ENCODE measurements around the gene BCL2L12. TPM values are rescaled to one million over a fixed set of nuclear protein-coding genes. Genes with fewer than 3 reads are reported as not detected.

BCL2L12 gene
- polyA plus RNA-seq, 10 donors, result 21.3 to 32.7 (median 25.3) TPM

DNA sequence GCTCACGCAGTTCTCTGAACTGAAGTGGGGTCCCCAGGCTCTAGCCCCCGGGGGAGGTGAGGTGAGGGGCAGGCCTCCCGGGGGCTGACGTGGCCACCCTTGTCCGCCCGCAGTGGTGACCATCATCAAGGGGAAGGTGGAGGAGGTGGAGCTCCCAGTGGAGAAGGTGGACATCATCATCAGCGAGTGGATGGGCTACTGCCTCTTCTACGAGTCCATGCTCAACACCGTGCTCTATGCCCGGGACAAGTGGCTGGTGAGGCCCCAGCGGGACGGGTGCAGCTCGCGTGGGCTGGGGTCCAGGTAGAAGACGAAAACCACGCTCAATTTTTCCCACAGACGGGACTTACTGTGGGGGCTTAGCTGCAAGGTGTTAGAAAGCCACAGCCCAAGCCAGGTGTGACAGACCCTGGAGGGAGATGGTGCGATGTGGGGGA is 18.1 kb downstream of the BCL2L12 start:
- no peak for DNase-seq

DNA sequence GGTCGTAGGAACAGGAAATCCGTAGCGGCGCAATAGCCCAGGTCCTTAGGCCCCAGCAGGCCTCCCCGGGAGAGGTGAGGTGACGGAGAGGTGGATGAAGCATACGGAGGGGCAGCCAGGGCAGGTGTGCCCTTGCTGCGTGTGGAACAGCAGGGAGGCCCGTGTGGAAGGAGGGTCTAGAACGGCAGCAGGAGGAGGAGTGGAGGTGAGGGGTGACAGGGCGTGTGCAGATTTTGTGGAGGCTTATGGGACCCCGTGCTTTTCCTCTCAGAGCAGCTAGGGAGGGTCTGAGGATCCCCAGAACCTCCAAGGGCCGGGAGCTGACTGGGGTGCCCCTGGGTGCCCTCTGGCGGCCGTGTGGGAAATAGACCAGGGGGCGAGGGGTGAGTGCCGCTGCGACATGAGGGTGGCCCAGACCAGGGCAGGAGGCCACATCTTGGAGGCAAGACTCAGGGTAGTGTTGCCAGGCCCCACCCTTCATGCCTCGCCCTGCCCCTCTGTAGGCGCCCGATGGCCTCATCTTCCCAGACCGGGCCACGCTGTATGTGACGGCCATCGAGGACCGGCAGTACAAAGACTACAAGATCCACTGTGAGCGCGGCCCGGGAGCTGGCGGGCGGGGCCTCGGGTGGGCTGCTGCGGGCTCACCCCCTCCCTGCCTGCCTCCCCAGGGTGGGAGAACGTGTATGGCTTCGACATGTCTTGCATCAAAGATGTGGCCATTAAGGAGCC is 18.7 kb downstream of the BCL2L12 start:
- DNase-seq, result no peak

GRCh38 chr19:49684983-49685553 is 19.3 kb downstream of the BCL2L12 start:
- DNase-seq, result no peak

- no peak for DNase-seq
Observed at GRCh38 chr19:49685845-49686332, 20.2 kb downstream of the BCL2L12 start.

DNA sequence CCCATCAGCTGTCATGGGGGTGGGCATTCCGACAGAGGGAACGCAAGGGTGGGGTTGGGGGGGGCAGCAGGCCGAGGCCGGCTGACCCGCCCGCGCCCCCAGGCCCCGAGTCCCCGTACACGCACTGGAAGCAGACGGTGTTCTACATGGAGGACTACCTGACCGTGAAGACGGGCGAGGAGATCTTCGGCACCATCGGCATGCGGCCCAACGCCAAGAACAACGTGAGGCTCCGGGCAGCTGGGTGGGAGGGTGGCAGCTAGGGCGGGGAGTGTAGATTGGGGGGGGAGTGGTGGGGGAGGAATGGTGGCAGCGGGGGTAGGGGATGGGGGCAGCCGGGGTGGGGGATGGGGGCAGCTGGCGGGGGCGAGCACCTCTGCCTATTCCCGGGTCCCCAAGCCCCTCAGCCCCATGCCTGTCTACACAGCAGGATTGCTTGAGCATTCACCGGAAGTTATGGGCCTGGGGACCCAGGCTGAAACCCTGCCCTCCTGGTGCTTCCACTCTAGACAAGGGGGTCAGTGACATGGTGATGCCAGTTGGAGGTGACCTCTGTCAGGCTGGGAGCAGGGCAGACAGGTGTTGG is 20.9 kb downstream of the BCL2L12 start:
- no peak for DNase-seq

- DNase-seq, result no peak
Observed at GRCh38 chr19:49687150-49687549, 21.4 kb downstream of the BCL2L12 start.

DNA sequence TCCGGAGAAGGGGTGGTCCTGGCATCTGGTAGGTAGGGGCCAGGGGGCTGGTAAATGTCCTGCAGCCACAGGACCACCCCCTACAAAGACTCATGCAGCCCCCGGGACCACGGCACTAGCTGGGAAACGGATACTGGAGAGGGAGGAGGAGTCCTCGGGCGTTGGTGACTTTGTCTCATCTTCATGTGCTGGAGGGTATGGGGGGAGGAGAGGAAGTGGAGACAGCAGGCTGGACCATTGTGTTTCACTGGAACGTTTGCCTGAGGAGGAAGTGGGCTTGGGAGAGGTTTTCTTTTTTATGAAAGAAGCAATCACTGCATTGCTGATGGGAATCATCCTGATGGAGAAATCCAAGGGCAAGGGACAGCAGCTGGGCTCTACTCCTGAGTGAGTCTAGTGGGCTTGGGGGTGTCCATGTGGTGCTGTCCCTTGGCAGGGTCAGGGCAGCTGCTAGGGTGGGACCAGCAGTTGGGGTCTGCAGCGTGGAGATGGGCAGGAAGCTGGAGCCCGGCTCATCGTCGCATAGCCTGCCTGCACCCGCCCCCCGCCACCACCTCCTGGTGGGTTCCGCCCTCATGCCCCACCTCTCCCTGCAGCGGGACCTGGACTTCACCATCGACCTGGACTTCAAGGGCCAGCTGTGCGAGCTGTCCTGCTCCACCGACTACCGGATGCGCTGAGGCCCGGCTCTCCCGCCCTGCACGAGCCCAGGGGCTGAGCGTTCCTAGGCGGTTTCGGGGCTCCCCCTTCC is 22.0 kb downstream of the BCL2L12 start:
- peak in 1 of 3 donors; percentile 45 for DNase-seq

DNA sequence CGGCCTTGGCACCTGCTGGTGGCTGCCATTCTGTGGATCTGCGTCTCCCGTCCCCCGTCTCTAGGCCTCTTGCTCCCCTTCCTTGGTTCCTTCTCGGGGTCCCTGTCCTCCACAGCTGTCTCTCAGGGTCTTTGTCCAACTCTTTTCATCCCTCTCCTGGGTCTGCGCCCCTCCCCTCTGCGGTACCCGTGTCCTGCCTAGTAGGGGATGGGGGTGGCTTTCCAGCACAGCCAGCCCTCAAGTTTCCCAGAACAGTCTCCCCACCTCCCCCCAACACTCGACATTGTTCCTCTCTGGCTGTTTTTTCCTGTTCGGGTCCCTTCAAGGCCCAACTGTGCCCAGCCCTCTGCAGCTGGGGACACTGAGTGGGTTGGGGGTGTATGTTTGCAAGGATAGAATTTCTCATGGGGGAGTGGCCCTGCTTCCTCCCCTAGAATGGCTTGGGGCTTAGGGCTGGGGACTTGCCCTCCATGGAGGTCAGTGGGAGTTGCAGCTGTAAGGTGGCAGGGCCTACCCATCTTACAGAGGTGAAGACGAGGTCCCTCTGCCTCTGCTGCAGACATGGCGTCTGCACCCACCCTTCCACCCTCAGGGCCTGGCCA is 22.9 kb downstream of the BCL2L12 start:
- DNase-seq, result no peak

GRCh38 chr19:49689133-49690078 is 23.7 kb downstream of the BCL2L12 start, which contains the start of gene ADM5:
ADM5 (plus strand) TSS chr19:49689594; CDS start chr19:49689838, 244 bp downstream.
- DNase-seq, result peak in 1 of 3 donors; percentile 53

- no peak for DNase-seq
Observed at GRCh38 chr19:49690079-49690655, 24.4 kb downstream of the BCL2L12 start.

DNA sequence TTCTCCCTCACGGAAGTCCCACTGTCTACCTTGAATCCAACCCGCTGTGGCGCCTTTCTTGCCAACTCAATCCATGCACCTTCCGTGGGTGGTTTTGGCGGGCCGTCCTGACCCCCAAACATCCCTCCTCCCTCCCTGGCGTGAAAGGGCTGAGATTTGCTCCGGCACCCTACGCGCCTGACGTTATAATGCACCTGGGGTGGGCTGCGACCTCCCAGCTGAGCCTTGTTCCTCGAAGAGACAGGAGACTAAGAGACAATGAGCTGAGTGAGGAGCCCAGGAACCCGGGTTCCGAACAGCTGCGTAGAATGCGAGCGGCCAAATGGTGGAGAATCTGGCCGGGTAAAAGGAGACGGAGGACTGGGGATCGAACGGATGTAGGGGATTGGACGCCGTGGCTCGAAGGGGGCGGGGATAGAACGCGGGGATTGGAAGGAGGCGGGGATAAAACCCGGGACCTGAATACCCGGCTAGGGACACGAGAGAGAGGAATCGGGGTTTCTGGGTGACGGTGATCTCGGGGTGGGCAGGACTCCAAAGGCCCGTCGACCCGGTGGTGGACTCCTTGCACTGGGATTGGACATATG is 25.0 kb downstream of the BCL2L12 start, which contains the start of gene CPT1C:
CPT1C (plus strand) TSS at position 461 of the 587 bp plus-strand sequence. CDS start 1,137 bp downstream, outside the sequence.
- peak; percentile 71 to 91 (median 74) for DNase-seq

DNA sequence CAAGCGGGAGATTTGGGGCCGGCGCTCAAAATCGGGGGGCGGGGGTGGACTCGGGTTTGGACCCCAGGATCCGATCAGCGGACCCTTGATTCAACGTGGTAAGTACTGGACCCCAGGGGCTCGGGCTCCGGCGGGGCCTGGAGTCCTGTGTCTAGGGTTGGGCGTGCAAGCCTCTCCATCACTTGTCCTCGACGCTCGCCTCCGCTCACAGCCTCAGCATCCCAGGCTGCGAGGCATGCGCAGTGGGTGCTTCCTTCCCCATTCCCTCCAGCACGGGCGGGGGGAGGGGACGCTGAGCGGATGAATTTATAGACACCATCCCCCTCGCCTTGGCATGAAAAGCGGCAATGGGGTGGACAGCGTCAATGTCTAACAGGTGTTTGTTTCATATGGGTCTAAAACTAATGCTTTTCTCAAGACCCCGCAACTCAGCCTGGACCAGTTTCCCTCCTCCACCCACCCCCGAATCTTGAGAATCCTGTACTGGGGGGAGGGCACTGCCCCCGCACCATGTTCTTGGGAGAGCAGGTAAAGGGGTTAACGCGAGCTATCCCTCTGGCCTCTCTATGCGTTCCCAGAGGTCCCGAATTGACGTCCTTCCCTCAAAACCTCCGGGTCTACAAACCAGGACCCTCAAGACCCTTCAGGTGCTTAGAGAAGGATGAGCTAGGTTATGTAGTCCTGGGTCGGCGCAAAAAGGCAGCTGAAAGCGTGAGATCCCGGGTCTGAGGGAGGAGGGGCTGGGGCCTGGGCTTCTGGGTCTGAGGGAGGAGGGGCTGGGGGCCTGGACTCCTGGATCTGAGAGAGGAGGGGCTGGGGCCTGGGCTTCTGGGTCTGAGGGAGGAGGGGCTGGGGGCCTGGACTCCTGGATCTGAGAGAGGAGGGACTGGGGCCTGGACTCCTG is 25.8 kb downstream of the BCL2L12 start:
- DNase-seq, result peak; percentile 68 to 89 (median 79)

GRCh38 chr19:49692147-49692506 is 26.4 kb downstream of the BCL2L12 start:
- DNase-seq, result no peak

- DNase-seq, result no peak
Observed at GRCh38 chr19:49696115-49696514, 30.4 kb downstream of the BCL2L12 start.

DNA sequence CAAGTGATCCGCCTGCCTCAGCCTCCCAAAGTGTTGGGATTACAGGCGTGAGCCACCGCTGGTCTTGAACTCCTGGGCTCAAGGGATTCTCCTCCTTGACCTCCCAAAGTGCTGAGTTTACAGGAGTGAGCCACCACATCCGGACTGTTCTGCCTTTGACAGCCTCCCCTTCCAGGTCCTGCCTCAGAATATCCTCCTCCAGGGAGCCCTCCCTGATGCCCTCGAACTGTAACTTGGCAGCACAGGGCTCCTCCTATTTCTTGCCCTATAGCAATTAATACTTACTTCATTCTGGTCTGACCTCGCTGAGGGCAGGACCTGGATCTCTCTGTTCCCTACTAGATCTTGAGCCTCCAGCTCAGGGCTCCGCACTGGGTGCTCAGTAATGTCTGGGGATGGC is 31.1 kb downstream of the BCL2L12 start:
- no peak for DNase-seq

- no peak for DNase-seq
Observed at GRCh38 chr19:49699364-49699763, 33.6 kb downstream of the BCL2L12 start.

- no peak for DNase-seq
Observed at GRCh38 chr19:49700563-49700962, 34.8 kb downstream of the BCL2L12 start.

DNA sequence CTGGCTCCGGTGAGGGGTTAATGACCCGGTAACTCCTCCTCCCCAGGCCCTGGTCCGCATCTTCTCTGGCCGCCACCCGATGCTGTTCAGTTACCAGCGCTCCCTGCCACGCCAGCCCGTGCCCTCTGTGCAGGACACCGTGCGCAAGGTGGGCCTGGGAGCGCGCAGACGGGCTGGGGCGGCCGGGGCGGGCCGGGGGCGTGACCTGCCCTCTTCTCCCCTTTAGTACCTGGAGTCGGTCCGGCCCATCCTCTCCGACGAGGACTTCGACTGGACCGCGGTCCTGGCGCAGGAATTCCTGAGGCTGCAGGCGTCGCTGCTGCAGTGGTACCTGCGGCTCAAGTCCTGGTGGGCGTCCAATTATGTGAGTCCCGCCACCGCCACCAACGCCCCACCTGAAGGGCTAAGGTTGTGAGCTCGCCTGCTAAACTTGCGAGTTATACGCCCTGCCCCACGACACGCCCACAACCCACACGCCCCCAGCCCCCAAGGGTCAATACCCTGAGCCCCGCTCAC is 35.6 kb downstream of the BCL2L12 start:
- DNase-seq, result no peak

All from muscle of back (tissue), 11 donors.